ENCODE results near the gene AGBL1.
"Not testable (repeated sequence)": the region's sequence is repeated elsewhere in the genome, so short reads cannot be mapped to it uniquely, and the experiment has no call there.

The AGBL1 gene

DNA sequence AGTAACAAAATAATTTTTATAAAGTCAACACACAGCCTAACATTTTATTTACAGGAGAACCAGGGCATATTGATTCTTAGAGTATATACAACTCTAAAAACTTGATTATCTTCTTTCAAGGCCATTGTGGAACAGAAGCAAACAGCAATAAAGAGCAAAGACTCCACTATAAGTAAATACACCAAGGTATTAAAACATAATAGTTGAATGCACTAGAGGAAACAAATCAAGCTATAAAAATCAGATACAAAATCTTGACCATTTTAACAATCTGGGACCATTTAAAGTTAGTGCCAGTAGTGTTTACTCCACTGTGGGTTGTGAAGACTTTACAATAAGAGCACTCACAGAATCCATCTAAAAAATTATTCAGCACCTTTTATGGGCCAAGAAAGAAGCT lies 323.6 kb downstream of the AGBL1 start:
- no peak for DNase-seq (ENCODE audit: low spot score)

DNA sequence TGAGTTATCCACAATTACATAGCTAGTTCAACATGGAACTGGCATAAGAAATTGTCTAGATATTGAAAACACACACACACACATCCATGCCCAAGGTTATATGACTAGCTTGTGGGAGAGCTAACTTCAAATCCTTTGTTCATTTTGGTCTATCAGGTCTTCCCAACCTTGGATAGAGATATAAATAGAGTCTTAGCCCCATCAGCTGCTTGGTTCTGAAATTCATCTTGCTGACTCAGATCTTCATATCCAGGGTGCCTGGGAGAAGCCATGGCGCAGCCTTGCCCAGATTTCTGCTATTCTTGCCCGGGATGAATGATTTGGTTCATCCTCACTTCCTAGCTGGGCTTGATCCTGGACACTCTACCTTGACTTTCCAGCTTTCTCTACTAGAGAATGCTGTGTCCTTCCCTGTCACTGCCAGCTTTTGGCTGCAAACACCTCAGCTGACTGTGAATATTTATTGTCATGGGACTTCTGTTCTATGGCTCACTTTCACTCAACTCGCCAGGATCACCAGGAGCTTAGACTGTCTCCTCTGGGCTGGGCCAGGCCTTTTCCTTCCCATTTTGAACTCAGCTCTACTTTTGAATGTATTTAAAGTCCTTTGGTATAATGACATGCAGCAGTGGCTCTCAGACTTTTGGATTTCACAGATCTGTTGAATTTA lies 324.4 kb downstream of the AGBL1 start:
- DNase-seq (ENCODE audit: low spot score) = no peak

DNA sequence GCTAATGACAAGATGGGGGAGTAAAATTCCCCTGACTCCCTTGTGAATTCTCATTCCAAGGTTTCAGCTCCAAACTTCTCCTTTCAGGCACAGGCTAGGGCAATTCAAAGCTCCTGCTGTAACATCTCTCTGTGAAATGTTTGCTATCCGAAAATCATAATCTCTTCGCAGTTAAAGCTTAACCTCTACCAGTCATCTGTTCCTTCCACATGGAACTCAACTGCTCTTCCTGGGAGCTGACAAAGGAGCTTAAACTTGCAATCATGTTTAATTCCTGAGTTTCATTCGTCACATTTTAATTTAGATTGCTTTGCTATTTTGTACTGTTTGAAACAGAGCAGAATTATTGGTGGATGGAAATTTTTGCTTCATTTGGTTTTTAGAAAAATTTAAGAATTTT lies 328.6 kb downstream of the AGBL1 start:
- no peak for DNase-seq (ENCODE audit: low spot score)

DNA sequence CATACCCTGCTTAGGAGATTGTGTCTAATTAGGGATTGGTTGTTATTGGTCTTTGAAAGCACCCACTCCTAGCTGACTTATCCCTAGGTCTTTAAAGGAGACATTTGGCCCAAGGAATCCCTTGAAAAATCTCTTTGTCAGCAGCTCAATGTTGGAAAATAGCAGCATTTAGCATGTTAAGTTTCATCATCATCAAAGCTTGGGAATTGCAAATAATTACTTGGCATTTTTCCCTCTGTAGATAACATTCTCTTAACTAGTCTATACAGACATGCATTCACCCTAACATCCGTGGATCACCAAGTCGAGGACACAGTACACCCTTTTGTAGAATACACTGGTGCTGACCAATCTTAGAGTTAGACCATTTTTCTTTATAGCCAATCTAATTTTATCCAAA lies 332.2 kb downstream of the AGBL1 start:
- DNase-seq (ENCODE audit: low spot score) = no peak

DNA sequence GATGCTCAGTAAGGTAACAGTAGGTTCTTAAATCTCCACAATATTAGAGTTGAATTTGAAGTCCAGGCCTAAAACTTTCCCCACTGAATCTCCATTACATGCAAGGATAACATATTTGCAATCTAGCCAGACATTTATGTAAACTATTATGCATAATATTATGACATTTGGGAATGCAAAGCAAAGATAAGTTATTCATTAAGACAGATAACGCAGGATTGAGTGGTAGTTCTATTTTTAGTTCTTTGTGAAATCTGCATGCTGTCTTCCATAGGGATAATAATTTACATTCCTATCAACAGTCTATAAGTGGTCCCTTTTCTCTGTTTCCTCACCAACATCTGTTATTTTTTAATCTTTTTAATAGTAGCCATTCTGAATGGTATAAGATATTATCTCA lies 333.5 kb downstream of the AGBL1 start:
- DNase-seq (ENCODE audit: low spot score) = no peak

DNA sequence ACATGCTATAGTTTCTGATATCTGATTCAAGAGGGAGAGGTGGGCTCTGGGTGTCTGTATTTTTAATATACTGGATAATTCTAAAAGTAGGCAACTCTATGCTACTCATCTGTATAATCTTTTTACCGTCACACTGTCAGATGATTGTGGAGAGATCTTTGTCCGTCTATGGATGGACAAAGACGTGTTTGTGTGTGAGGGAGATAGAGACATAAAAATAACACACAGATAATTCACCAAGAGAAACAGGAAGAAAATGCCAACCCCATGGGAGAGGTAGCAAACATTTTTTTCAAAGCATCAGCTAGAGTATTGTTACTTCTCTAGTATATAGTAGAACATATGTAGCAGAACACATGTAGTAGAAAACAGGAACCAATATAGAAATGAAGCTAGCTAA lies 346.1 kb downstream of the AGBL1 start:
- no peak for DNase-seq (ENCODE audit: low spot score)

DNA sequence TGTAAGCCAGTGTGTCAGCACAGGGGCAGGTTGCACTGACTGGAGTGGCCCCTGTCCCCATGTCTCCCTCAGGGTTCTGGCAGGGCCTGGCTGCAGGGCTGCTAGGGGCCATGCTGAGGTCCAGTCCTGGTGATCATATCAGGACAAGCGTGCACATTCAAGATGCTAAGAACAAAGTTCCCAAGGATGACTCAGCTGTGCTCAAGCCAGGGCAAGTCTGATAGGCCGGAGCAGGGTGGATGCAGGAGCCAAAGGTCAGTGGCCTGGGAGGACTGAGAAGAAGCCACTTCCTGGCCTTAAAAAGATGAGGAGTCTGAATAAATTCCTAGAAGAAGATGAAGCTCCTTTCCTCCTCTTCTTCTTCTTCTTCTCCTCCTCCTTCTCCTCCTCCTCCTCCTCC lies 353.2 kb downstream of the AGBL1 start:
- DNase-seq (ENCODE audit: low spot score) = no peak

DNA sequence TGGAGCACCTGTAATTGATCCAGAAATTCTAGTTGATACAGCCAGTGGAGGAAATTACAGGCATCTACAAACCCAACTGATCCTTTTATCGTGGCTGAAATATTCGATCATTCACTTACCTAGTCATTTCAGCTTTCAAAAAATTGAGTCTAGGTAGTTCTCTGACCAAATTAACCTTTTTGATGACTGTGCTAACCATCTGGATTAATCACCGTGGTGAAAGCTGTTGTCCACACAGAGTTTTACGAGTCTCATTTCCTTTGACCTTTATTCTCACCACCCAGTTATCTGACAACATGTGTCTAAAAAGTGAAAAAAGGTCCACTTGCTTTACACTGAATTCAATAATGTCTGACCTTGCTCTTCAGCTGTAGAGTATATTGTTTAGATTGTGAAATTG lies 354.3 kb downstream of the AGBL1 start:
- DNase-seq (ENCODE audit: low spot score) = no peak

DNA sequence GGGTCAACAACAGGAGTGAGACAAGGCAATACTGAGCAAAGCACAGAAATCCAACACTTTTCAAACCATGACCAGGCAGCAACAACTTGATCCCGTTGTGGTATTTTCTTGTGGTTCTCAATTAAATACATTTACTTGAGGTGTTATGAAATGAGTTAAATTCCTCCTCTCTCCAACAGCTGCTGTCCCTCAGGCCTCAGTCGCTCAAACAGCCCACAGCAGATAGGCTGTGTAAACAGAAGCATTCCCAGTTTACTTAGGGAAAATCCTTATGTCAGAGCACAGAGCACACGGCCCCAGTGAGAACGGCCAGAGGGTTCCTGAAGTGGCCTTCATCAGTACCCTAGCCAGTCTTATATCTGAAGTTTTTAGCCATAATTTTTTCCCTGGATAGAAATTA lies 359.9 kb downstream of the AGBL1 start:
- no peak for DNase-seq (ENCODE audit: low spot score)

DNA sequence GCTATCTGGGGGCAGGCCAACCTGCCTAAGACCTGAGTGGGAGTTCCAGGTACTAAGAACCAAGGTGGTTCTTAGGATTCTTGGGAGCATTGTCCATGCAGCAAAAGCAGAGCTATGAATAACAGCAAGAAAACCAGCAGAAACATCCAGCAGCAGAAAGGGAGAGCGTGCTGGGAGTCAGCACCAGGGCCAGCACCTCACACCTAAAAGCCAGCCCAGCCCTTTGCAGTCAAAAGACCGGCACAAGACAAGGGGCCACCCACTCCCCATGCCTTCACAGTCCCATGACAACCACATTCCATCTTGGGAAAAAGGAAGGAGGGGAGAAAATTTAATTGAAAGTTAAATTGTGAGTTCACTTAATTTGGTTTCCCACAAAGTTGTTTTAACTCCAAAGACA lies 364.9 kb downstream of the AGBL1 start:
- no peak for DNase-seq (ENCODE audit: low spot score)

DNA sequence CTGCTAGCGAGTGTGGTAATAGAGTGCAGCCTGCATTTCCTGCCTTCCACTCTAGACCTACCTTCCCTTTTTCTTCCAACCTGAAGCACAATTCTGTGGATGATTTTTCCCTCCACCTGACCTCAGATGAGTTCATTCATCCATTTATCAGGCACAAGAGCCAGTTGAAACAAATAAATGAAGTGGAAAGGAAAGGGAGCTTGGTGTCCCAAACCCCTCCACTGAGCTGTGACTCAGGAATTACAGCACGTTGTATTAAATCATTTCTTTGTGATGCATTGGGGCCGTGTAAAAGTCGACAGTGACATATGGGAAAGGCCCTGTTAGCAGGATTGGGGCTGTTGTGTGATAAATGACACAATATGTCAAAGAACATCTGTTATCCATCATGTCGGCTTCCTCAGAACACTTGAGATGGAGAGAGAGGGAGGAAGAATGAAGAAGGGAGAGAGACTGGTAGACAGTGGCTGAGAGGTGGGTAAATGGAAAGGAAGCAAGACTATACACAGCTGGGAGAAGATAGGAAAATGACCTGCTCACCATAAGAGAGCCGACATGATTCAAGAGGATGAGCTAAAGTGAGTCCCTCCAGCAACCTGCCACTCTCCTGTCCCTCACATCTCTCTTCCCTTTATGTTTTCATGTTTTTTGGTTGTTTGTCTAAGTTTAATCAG lies 366.0 kb downstream of the AGBL1 start:
- DNase-seq (ENCODE audit: low spot score) = no peak

DNA sequence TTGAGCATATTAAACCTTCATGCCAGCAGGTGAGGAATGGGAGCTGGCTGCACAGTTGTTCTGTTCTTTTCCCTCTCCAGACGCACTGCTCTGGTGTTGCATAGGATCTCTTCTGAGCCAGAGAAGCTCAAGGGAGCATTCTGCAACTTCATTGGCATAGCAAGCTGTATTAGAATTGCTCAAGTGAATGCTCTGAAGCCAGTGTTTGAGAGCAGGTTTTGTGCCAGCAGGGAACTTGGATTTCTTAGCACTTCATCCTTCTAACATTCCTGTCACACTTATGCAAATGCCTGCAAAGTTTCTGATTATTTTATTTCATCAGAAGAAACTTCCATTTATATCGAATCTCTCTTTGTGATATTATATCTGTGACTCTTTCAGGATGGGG lies 366.6 kb downstream of the AGBL1 start:
- DNase-seq (ENCODE audit: low spot score) = no peak

DNA sequence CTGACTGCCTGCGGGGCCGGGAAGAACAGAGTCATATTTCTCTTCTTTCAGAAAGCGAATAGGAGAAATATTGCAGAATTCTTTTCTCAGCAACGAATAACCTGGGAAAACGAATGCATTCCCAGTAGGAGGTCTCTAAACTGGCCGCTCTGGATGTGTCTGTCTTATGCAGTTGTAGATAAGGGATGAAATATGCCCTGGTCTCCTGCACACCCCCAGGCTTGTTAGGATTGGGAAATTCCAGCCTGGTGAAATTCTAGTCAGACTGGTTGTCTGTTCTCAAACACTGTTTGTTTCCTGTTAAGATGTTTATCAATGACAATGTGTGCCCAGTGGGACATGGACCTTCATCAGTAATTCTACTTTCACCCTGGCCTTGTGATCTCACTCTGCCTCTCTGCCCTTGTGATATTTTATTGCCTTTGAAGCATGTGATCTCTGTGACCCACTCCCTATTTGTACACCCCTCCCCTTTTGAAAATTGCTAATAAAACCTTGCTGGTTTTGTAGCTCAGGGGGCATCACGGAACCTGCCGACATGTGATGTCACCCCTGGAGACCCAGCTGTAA lies 385.9 kb downstream of the AGBL1 start:
- DNase-seq (ENCODE audit: low spot score) = not testable (repeated sequence)

DNA sequence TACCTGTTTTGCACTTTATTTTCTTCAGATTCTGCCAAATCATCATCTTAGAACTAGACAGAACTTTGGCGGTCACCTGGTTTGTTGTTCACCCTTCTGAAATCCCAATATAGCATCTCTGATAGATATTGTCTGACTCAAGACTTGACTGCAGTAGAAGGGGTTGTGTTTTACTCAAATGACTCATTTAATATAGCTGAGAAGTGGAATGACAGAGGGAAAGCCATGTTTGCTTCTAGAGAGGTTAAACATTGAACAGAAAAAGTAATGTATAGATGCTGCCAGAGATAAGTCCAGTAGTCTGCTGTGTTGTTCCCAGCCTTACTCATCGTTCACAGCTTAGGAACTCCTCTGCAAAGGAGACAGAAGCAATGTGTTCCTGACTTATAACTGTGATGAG lies 402.0 kb downstream of the AGBL1 start:
- DNase-seq (ENCODE audit: low spot score) = no peak

DNA sequence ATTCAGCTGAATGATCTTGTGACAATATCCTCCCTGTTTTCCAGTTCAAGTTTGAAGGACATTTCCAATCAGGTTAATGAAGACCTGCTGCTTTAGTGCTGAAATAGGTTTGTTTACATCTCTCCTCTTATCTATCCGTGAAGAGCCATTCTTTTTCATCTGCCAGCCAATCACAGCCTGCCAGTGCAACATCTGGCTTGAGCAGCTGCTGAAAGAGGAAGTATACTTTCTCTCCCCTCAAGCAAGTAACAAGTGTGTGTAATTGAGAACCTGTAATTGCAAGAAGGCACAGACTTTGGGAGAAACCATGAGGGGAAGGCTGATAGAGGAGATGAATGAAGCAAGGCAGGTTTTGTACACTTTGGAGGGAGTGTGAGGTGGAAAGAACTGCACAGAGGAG lies 404.3 kb downstream of the AGBL1 start:
- DNase-seq (ENCODE audit: low spot score) = no peak

DNA sequence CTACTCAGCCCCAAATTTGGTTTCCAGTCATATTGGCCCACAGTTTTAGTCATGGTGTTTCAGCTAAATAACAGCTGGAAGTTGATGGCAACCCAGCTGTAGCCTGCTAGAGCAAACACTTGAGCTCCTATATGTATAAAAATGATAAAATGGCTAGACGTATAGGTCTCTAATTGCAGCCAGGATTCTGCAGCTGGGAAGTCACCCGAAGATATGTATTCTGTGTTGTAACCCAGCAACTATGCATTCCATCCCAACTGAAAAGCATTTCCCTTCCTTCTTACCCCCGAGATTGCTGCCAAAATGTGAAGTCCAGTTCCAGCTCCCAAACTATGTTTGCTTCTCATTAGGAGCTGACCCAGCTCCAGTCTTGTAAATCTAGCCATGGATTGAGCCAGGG lies 408.4 kb downstream of the AGBL1 start:
- DNase-seq (ENCODE audit: low spot score) = no peak

DNA sequence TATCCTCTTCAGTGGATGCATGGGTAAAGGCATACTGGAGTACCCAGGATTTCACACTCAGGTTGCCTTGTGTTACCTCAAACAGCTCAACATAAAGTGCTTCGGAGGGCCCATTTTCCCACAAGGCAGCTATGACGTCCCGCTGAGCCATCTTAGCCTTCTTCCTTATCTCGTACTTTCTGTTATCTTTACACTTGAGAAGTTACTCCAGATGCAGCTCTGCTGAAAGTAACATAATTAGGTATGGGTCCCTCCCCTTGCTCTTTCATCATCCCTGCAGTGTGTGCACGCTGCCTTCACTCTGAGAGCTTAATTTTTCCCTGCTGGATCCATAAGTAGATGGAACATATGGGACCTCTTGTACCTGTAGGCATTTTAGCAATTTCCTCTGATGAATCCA lies 410.3 kb downstream of the AGBL1 start:
- no peak for DNase-seq (ENCODE audit: low spot score)

DNA sequence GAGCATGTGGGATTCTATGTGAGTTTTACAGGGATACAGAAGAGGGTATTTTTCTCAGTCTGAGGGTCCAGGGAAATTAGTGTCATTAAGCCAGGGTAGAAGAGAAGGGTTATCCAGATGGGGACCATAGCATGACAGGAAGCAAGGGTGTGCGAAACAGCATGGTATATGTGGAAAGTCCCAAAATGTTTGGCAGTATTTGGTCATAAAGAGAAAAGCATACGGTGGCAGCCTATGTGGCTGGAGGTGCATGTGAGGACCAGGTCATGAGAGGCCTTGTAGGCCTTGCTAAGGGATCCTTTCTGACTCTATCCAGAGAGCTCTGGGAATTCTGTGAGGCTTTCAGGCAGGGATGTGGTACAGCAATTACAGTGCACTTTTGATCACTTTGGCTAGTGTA lies 411.4 kb downstream of the AGBL1 start:
- no peak for DNase-seq (ENCODE audit: low spot score)

DNA sequence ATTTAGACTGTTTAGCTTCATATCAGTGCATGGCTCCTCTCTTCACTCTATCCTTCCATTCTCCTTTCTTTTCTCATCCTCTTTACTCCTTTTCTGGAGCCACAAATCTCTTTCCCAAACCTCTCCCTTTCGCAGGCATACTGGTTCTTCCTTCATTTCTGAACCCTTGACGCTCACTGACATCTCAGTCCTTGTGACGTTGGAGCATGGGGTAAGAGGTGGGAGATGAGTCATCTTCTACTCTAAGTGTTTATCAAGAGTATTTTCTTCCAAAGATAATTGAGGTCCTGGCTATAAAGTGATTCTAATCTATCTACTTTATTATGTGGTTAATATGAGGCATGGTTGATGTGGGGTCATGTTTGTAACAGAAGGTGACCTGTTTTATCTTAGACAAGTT lies 414.2 kb downstream of the AGBL1 start:
- DNase-seq (ENCODE audit: low spot score) = no peak

DNA sequence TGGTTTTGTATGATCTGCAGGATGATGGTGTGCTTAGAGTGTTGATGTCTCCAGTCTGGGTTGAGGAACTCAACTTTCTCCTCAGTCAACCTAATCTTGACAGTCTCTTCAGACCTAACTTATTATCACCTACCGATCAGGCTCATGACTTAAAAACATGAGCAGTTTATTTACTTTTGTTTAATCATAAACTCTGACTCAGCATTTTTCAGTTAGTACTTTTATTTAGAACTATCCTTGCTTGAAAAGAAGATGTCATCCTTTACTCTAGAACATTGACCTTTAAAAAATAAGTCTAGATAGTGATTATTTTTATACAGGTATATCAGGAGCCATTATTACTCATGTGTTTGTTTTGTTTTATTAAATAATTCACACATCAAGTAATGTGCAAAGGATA lies 414.8 kb downstream of the AGBL1 start:
- DNase-seq (ENCODE audit: low spot score) = no peak

DNA sequence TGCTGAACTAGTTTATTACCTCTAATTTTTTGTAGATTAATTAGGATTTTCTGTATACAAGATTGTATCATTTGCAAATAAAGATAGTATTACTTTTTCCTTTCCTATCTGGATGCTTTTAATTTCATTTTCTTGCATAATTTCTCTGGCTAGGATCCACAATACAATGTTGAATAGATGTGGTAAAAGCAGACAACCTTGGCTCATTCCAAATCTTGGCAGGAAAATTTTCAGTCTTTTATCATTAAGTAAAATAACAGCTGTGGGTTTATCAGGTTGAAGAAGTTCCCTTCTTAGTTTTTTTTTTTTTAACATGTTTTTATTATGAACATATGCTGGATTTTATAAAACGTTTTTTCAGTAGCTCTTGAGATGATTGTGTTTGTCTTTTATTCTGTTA lies 422.6 kb downstream of the AGBL1 start:
- no peak for DNase-seq (ENCODE audit: low spot score)

DNA sequence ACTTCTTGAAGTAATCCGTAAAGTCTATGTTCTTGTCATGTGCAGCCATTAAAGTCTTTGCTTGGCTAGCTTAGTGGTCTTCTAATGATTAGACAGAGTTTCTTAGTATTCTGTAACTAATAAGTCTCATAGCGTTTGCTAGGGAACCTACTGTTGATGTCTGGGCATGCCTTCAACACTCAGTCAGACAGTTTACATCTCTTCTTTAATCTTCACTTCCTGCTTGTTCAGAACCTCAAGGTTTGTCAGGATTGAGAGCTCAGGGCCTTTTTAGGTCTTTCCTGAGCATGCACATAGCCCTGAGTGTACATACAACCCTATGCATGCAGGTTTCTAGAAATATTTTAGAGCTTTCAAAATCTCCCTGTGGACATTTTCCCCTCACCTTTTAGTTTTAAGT lies 426.3 kb downstream of the AGBL1 start:
- no peak for DNase-seq (ENCODE audit: low spot score)

DNA sequence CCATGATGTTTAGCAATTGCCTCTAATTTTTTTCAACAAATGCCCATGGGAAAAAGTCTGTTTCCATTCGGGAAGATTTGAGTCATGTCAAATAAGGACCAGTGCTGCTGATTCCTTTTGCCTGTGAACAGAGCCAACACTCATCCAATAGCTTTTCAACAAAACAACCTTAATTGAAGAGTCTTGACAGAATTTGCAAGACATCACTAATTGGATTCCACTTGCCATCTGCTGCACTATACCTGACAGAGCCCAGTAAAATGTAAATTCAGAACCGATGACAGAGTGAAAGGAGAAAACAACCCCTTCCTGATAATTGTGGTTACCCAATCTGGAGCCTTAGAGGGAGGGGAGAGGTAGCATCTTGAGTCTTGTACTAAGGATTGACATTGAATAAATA lies 426.7 kb downstream of the AGBL1 start:
- DNase-seq (ENCODE audit: low spot score) = no peak

DNA sequence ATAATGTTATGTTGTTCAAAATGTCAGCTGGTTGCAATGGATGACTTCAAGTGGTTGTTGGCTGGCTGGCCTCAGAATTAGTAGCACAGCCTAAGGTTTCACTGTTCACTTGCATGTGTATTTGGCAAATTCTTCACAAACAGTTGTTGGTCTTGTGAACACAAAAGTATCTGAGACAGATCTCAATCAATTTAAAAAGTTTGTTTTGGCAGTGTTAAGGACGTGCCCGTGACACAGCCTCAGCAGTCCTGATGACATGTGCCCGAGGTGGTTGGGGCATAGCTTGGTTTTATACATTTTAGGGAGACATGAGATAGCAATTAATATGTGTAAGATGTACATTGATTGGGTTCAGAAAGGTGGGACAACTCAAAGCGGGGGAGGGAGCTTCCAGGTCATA lies 436.0 kb downstream of the AGBL1 start:
- DNase-seq (ENCODE audit: low spot score) = no peak
